ENCODE measurements around the gene PCMTD2. TPM values are rescaled to one million over a fixed set of nuclear protein-coding genes. Genes with fewer than 3 reads are reported as not detected.

PCMTD2 gene
- total RNA-seq, 1 donor from 2014 or later: 19.0 TPM

DNA sequence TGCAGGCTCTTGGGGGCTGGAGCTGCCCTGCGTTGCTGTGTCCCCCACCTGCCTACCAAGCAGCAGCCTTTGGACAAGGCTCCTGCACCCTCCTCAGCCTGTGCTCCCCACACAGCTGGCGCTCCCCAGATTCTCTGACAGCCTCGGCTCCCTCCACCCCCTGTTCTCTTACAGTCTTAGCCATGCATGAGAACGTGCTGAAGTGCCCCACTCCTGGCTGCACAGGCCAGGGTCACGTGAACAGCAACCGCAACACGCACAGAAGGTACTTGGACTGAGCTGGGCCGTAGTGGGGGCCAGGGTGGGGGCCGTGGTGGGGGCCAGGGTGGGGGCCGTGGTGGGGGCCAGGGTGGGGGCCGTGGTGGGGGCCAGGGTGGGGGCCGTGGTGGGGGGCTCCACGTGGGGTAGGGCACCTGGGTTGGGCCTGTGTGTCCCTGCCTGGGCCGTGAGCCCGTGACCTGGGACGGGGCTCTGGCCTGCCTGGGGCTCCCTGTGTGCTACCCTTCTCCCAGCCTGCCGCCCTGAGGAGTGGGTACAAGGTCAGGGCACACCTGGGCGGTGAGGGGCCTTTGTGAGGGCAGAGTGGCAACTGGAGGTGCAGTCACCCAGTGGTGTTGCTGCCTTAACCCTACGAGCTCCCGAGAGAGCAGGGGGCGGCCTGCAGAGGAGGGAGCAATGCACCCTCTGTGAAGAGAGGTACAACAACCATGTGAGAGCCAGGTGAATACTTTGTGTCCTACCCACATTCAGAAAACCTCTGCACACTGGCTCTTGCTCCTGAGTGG is 43.5 kb upstream of the PCMTD2 start:
- FAIRE-seq (no peak), DNase-seq (ENCODE audit: low read depth) (no peak)
- Histone ChIP-seq H3K36me3 (ENCODE audit: control insufficient read depth, insufficient read depth, low read length) (no peaks in the 10 kb centered on the region), H3K4me3 (ENCODE audit: low read depth, low read length) (no peak overlapping the region), H3K27me3 (ENCODE audit: control insufficient read depth, insufficient read depth, low read length) (peaks cover 3% of the 10 kb centered on the region)
- TF ChIP-seq CTCF (IDR thresholded peaks at IDR 0.05; ENCODE audit: insufficient read depth, low read length, severe bottlenecking): no peak

DNA sequence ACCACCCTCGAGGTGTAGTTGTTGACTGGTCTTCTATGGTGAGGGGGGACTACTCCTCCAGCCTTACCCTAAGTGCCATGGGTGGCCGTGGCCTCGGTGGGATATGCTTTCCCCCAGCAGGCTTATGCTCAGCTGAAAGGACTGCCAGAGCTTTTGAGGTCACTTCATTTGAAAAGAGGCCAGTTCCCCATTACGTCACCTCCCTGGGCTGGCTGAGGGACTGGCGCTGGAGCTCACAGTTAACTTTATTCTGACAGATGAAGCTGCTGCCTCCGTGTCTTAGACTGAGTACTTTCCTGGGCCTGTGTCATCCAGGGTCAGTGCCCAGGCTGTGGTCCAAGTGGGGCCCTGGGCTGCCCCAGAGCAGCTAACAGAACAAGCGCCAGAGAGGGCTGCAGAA is 42.8 kb upstream of the PCMTD2 start:
- no peak for FAIRE-seq
- Histone ChIP-seq H3K4me3 (ENCODE audit: low read depth, low read length) (no peak overlapping the region), H3K27me3 (ENCODE audit: control insufficient read depth, insufficient read depth, low read length) (peaks cover 3% of the 10 kb centered on the region), H3K36me3 (ENCODE audit: control insufficient read depth, insufficient read depth, low read length) (no peaks in the 10 kb centered on the region)
- DNase-seq (ENCODE audit: low read depth): peak; percentile 17
- TF ChIP-seq CTCF (IDR thresholded peaks at IDR 0.05; ENCODE audit: insufficient read depth, low read length, severe bottlenecking): no peak

DNA sequence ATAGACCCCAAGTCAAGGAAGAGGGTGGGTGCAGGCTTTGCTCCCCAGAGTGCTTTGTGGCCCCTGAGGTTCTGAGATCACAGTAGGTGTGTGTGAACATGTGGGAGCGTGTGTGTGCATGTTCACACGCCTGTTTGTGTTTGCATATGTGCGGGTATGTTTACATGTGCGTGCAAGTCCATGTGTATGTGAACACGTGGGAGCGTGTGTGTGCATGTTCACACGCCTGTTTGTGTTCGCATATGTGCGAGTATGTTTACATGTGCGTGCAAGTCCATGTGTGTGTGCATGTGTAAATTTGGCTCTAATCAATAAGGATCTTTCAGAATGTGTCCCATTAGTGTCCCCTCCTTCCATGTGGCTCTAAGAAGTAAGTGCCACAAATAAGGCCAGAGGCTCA is 41.4 kb upstream of the PCMTD2 start:
- H3K27me3 ChIP-seq (ENCODE audit: control insufficient read depth, insufficient read depth, low read length): peaks cover 6% of the 10 kb centered on the region
- no peak for TF ChIP-seq CTCF (IDR thresholded peaks at IDR 0.05; ENCODE audit: insufficient read depth, low read length, severe bottlenecking)
- DNase-seq (ENCODE audit: low read depth) (no peak), FAIRE-seq (peak; percentile 82)
- no peak overlapping the region for H3K4me3 ChIP-seq (ENCODE audit: low read depth, low read length)
- H3K36me3 ChIP-seq (ENCODE audit: control insufficient read depth, insufficient read depth, low read length): no peaks in the 10 kb centered on the region

DNA sequence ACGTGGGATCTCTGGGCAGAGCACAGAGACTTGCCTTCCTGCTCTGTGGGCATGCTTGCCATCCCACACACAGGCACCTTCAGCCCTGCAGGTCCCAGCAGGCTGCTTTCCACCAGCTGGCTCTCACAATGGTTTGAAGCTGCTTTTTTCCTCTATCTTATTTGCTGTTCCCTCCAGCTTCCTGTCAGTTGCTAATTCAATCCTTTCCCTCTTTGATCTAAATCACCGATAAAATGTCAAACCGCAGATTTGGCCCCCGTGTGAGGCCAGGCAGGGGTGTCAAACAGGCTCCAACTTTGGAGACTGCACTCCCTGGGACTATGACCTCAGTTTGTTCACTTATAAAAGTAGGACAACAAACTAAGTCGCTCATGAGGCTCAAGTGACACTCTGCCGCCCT is 40.6 kb upstream of the PCMTD2 start:
- FAIRE-seq (no peak), DNase-seq (ENCODE audit: low read depth) (peak; percentile 27)
- TF ChIP-seq CTCF (IDR thresholded peaks at IDR 0.05; ENCODE audit: insufficient read depth, low read length, severe bottlenecking): no peak
- Histone ChIP-seq H3K27me3 (ENCODE audit: control insufficient read depth, insufficient read depth, low read length) (peaks cover 13% of the 10 kb centered on the region), H3K36me3 (ENCODE audit: control insufficient read depth, insufficient read depth, low read length) (no peaks in the 10 kb centered on the region), H3K4me3 (ENCODE audit: low read depth, low read length) (no peak overlapping the region)

DNA sequence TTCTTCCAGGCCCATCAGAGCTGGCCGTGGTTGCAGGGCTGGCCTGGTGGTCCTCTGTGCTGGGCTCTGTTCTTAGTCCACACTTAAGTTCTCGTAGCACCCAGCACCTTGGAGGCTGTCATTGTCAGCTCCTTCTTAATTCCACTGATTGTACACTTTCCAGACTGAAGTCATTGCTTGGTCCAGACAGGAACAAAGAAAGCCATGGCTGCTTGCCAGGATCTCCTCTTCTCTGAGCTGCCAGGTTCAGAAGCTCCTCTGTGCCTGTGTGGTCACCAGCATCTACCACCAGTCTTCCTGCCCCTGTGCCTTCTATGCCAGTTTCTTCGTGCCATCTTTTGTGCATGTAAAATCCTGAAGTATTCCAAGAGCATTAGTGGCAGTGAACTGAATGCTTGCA is 39.5 kb upstream of the PCMTD2 start:
- Histone ChIP-seq H3K36me3 (ENCODE audit: control insufficient read depth, insufficient read depth, low read length) (no peaks in the 10 kb centered on the region), H3K4me3 (ENCODE audit: low read depth, low read length) (no peak overlapping the region), H3K27me3 (ENCODE audit: control insufficient read depth, insufficient read depth, low read length) (peaks cover 16% of the 10 kb centered on the region)
- no peak for FAIRE-seq
- DNase-seq (ENCODE audit: low read depth): peak; percentile 28
- no peak for TF ChIP-seq CTCF (IDR thresholded peaks at IDR 0.05; ENCODE audit: insufficient read depth, low read length, severe bottlenecking)

DNA sequence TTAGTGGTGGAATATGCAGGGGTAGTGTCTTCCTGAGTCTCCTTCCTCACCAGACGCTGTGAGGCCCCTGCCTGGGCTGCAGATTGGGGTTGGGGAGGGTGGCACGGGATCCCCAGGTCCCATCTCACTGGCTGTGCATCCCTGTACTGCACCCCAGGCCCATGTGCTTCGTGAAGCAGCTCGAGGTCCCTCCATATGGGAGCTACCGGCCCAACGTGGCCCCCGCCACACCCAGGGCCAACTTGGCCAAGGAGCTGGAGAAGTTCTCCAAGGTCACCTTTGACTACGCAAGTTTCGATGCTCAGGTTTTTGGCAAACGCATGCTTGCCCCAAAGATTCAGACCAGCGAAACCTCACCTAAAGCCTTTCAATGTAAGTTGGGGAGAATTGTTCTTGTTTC is 38.6 kb upstream of the PCMTD2 start:
- H3K4me3 ChIP-seq (ENCODE audit: low read depth, low read length): no peak overlapping the region
- FAIRE-seq (no peak), DNase-seq (ENCODE audit: low read depth) (no peak)
- H3K27me3 ChIP-seq (ENCODE audit: control insufficient read depth, insufficient read depth, low read length): peaks cover 14% of the 10 kb centered on the region
- no peak for TF ChIP-seq CTCF (IDR thresholded peaks at IDR 0.05; ENCODE audit: insufficient read depth, low read length, severe bottlenecking)
- H3K36me3 ChIP-seq (ENCODE audit: control insufficient read depth, insufficient read depth, low read length): no peaks in the 10 kb centered on the region
